ENCODE data around the gene GRM3. TPM values are rescaled to one million over a fixed set of nuclear protein-coding genes. Genes with fewer than 3 reads are reported as not detected.

Gene GRM3
- total RNA-seq, 2 donors from 2014 or later = not detected

GRCh38 chr7:86648169-86648568 is 4.5 kb downstream of the GRM3 start:
- no peak overlapping the region for H3K4me3 ChIP-seq
- WGBS = 62% methylated on average over 1 of the region's 1 CpG
- H3K27ac ChIP-seq = no peak overlapping the region
- no peaks in the 10 kb centered on the region for H3K9me3 ChIP-seq
- intact Hi-C loops (cut with DNase I) = no loop called here
- peaks cover 8% of the 10 kb centered on the region for H3K27me3 ChIP-seq (replicated peaks; ENCODE audit: insufficient read depth)
- H3K36me3 ChIP-seq = no peaks in the 10 kb centered on the region
- no peaks in the 10 kb centered on the region for H3K4me1 ChIP-seq (replicated peaks)
- no peak for TF ChIP-seq POLR2AphosphoS5 (IDR thresholded peaks at IDR 0.05)
- TF ChIP-seq POLR2A (IDR thresholded peaks at IDR 0.05) = no peak
- TF ChIP-seq CTCF (IDR thresholded peaks at IDR 0.05) = no peak
- no peak for DNase-seq (ENCODE audit: low spot score)

- intact Hi-C loops (cut with DNase I) = no loop called here
- Histone ChIP-seq H3K27ac (no peak overlapping the region), H3K27me3 (replicated peaks; ENCODE audit: insufficient read depth) (no peaks in the 10 kb centered on the region), H3K9me3 (no peaks in the 10 kb centered on the region), H3K4me1 (replicated peaks) (no peaks in the 10 kb centered on the region), H3K4me3 (no peak overlapping the region), H3K36me3 (no peaks in the 10 kb centered on the region)
- WGBS = 39% methylated on average over 9 of the region's 9 CpGs
- TF ChIP-seq POLR2AphosphoS5 (IDR thresholded peaks at IDR 0.05) (no peak), POLR2A (IDR thresholded peaks at IDR 0.05) (no peak), CTCF (IDR thresholded peaks at IDR 0.05) (no peak)
- DNase-seq (ENCODE audit: low spot score) = no peak
These were observed 10.4 kb downstream of the GRM3 start for GRCh38 chr7:86653919-86654659.

GRCh38 chr7:86657948-86658347 is 14.2 kb downstream of the GRM3 start:
- no peaks in the 10 kb centered on the region for H3K4me1 ChIP-seq (replicated peaks)
- 90% methylated on average over 2 of the region's 2 CpGs for WGBS
- intact Hi-C loops (cut with DNase I) = no loop called here
- no peak overlapping the region for H3K27ac ChIP-seq
- TF ChIP-seq POLR2AphosphoS5 (IDR thresholded peaks at IDR 0.05) = no peak
- no peak for TF ChIP-seq CTCF (IDR thresholded peaks at IDR 0.05)
- TF ChIP-seq POLR2A (IDR thresholded peaks at IDR 0.05) = no peak
- DNase-seq (ENCODE audit: low spot score) = no peak
- no peaks in the 10 kb centered on the region for H3K9me3 ChIP-seq
- H3K27me3 ChIP-seq (replicated peaks; ENCODE audit: insufficient read depth) = no peaks in the 10 kb centered on the region
- no peak overlapping the region for H3K4me3 ChIP-seq
- H3K36me3 ChIP-seq = no peaks in the 10 kb centered on the region

- Histone ChIP-seq H3K36me3 (no peaks in the 10 kb centered on the region), H3K27ac (no peak overlapping the region), H3K4me3 (no peak overlapping the region), H3K4me1 (replicated peaks) (no peaks in the 10 kb centered on the region), H3K27me3 (replicated peaks; ENCODE audit: insufficient read depth) (no peaks in the 10 kb centered on the region), H3K9me3 (no peaks in the 10 kb centered on the region)
- WGBS = 84% methylated on average over 3 of the region's 3 CpGs
- intact Hi-C loops (cut with DNase I) = no loop called here
- DNase-seq (ENCODE audit: low spot score) = no peak
- TF ChIP-seq CTCF (IDR thresholded peaks at IDR 0.05) (no peak), POLR2A (IDR thresholded peaks at IDR 0.05) (no peak), POLR2AphosphoS5 (IDR thresholded peaks at IDR 0.05) (no peak)
These were observed 17.3 kb downstream of the GRM3 start for GRCh38 chr7:86660950-86661462.

- no peak overlapping the region for H3K4me3 ChIP-seq
- no peaks in the 10 kb centered on the region for H3K4me1 ChIP-seq (replicated peaks)
- intact Hi-C loops (cut with DNase I) = no loop called here
- no peak overlapping the region for H3K27ac ChIP-seq
- DNase-seq (ENCODE audit: low spot score) = no peak
- H3K9me3 ChIP-seq = no peaks in the 10 kb centered on the region
- no peaks in the 10 kb centered on the region for H3K36me3 ChIP-seq
- H3K27me3 ChIP-seq (replicated peaks; ENCODE audit: insufficient read depth) = no peaks in the 10 kb centered on the region
- WGBS = 70% methylated on average over 1 of the region's 1 CpG
- TF ChIP-seq POLR2A (IDR thresholded peaks at IDR 0.05) (no peak), POLR2AphosphoS5 (IDR thresholded peaks at IDR 0.05) (no peak), CTCF (IDR thresholded peaks at IDR 0.05) (no peak)
These were observed 20.8 kb downstream of the GRM3 start for GRCh38 chr7:86664486-86664885.
